Right lobe of liver (tissue), 6 donors: ENCODE data around the gene FNDC3B. TPM values are rescaled to one million over a fixed set of nuclear protein-coding genes. Genes with fewer than 3 reads are reported as not detected.

ENCODE experiments used
- ATAC-seq, 4 donors: fragments of 200-7000 bp; cut with Tn5 transposase; one replicate each; pipeline ENCODE4 v1.9.1; 2020; ENCODE audit warnings: mild to moderate bottlenecking in 4 of 4, moderate library complexity in 4 of 4
- DNase-seq, 3 donors: peaks; one replicate each; pipeline ENCODE4 v3.0.0-alpha.2; 2020
- H3K27ac ChIP-seq, 3 donors: fragments of 200-600 bp; one replicate each; pipeline ENCODE4 v1.8.0; 2022
- H3K27me3 ChIP-seq, 2 donors: fragments of 200-600 bp; one replicate each; pipeline ENCODE4 v1.8.0; 2022
- H3K36me3 ChIP-seq, 4 donors: fragments of 200-600 bp; sonication (generic) in 1 of 4; one replicate each; pipeline versions ENCODE4 v1.5.1 to v1.8.0; 2017 to 2022; ENCODE audit warnings: control low read depth in 1 of 4
- H3K4me1 ChIP-seq, 4 donors: fragments of 200-600 bp; sonication (generic) in 1 of 4; one replicate each; pipeline versions ENCODE4 v1.5.1 to v1.8.0; 2017 to 2022; ENCODE audit warnings: control low read depth in 1 of 4
- H3K4me3 ChIP-seq, 3 donors: fragments of 200-600 bp; one replicate each; pipeline ENCODE4 v1.8.0; 2022
- H3K9me3 ChIP-seq, 4 donors: fragments of 200-600 bp; sonication (generic) in 1 of 4; one replicate each; pipeline versions ENCODE4 v1.5.1 to v1.8.0; 2017 to 2022; ENCODE audit warnings: control low read depth in 1 of 4
- POLR2A ChIP-seq: fragments of 450-650 bp; IDR thresholded peaks from one replicate; pipeline ENCODE4 v1.6.1; 2017; ENCODE audit warnings: antibody characterized with exemption, mild to moderate bottlenecking
- WGBS: methylation state at CpG from one replicate; pipeline ENCODE4 v1.1.6; 2018; ENCODE audit warnings: low coverage, low lambda C conversion rate; ENCODE audit not compliant: insufficient coverage; ENCODE audit errors: missing lambda C conversion rate; 5-methylcytosine and 5-hydroxymethylcytosine counted together
- intact Hi-C, 2 donors: fragments of 100-400 bp; cut with DNase I; formaldehyde crosslinking; loops; one replicate each; pipeline versions ENCODE4 v1.11.2 to v1.14.1; 2022
- total RNA-seq, 6 experiments: library from RNA; depleted of rRNA in 2 of 6; stranded (reverse); fragments of >200 nt in 2 of 6; fragmentation: NEBNext Ultra II Directional in 3 of 6; extraction: Animal tissue kit (Norgen Biotek cat#: 25700) in 3 of 6; gene quantifications; one replicate each; pipeline versions ENCODE4 v1.1.0 to v1.2.4, GENCODE V29; 2016 to 2023
- TF ChIP-seq, protein P1 (sequence below), 4 donors: fragments of 200-600 bp in 3 of 4; fragments of 450-650 bp in 1 of 4; IDR thresholded peaks; one replicate each; pipeline versions ENCODE4 v1.5.1 to v1.8.0; 2016 to 2022; ENCODE audit warnings: antibody characterized with exemption in 4 of 4, mild to moderate bottlenecking in 2 of 4
- donor health status: DM: no; HTN: yes; CAD: no.
- donor health status: DM: no; HTN: no; CAD: no.
- donor health status: DM: no; HTN: no; CAD: no.
- donor health status: DM: no; HTN: yes; CAD: no.
- donor health status: DM: no; HTN: yes; CAD: no.

The FNDC3B gene
- total RNA-seq, 6 experiments from 2014 or later: 40.2 to 184 (median 63.5) TPM

DNA sequence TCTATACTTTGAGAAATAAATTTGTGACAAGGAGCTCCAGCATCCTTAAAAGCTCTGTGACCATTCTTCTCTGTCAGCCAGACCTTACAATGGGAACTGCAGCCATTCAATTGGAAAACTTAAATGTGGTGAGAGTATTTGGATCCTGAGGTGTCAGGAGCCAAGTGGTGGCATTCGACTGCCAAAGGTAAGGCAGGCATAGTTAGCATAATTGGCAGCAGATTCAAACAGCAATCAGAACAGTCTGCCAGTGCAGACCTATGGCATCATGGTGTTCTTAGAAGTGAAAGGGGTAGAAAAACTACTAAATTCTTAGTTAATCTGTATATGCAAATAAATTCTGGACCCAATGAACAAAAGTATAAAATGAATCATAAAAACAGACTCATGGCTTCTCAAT lies 18.2 kb upstream of the FNDC3B start:
- no peak for TF ChIP-seq POLR2A
- TF ChIP-seq, protein P1, sequence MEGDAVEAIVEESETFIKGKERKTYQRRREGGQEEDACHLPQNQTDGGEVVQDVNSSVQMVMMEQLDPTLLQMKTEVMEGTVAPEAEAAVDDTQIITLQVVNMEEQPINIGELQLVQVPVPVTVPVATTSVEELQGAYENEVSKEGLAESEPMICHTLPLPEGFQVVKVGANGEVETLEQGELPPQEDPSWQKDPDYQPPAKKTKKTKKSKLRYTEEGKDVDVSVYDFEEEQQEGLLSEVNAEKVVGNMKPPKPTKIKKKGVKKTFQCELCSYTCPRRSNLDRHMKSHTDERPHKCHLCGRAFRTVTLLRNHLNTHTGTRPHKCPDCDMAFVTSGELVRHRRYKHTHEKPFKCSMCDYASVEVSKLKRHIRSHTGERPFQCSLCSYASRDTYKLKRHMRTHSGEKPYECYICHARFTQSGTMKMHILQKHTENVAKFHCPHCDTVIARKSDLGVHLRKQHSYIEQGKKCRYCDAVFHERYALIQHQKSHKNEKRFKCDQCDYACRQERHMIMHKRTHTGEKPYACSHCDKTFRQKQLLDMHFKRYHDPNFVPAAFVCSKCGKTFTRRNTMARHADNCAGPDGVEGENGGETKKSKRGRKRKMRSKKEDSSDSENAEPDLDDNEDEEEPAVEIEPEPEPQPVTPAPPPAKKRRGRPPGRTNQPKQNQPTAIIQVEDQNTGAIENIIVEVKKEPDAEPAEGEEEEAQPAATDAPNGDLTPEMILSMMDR (IDR thresholded peaks at IDR 0.05): no peak
- Histone ChIP-seq H3K27me3 (no peaks in the 10 kb centered on the region), H3K4me1 (no peaks in the 10 kb centered on the region), H3K9me3 (no peaks in the 10 kb centered on the region), H3K36me3 (no peaks in the 10 kb centered on the region), H3K27ac (no peak overlapping the region), H3K4me3 (no peak overlapping the region)
- intact Hi-C loops: no loop called here
- WGBS: 50% methylated on average over 1 of the region's 1 CpG
- ATAC-seq (peak; percentile 50 to 70 (median 62)), DNase-seq (no peak)

DNA sequence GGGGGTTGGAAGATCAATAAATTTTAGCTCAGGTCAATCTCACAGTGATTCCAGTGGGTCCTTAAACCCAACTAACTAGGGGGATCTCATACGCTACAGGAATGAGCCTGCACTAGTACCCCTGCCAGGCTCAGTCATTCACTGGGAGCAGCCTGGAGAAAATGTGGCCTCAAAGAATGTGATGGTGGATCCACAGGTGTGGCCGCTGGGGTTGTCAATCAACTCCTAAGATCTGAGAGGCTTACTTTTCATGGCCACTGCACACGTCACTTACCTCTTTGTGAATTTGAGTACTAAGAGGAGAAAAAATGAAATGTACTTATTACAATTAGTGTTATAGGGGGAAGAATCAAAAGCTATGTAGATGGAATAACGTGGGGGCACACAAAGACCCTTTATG lies 17.5 kb upstream of the FNDC3B start:
- Histone ChIP-seq H3K36me3 (no peaks in the 10 kb centered on the region), H3K4me1 (no peaks in the 10 kb centered on the region), H3K4me3 (no peak overlapping the region), H3K27me3 (no peaks in the 10 kb centered on the region), H3K9me3 (no peaks in the 10 kb centered on the region), H3K27ac (no peak overlapping the region)
- no peak for DNase-seq
- intact Hi-C loops: no loop called here
- TF ChIP-seq, protein P1 (IDR thresholded peaks at IDR 0.05): no peak
- no peak for TF ChIP-seq POLR2A
- 86% methylated on average over 3 of the region's 4 CpGs for WGBS
- no peak for ATAC-seq

DNA sequence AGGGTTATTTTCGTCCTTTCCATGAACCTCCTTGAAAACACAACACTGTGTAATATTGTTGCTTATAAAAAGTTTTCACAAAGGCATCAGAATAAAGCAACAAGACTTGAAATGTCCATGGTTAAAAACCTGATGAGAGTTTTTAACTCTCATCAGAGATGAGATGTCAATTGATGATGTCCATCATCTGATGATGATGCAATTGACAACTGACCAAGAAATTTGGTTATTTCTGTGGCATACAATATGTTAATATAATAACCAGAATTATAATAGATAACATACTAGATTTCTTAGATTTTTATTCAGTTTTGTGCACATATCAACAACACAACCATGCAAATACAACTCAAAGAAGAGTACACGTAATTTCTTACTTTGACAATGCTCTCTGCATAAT lies 15.5 kb upstream of the FNDC3B start:
- no peaks in the 10 kb centered on the region for H3K27me3 ChIP-seq
- H3K27ac ChIP-seq: no peak overlapping the region
- no peaks in the 10 kb centered on the region for H3K4me1 ChIP-seq
- intact Hi-C loops: no loop called here
- no peak for ATAC-seq
- TF ChIP-seq, protein P1 (IDR thresholded peaks at IDR 0.05): no peak
- no peak for TF ChIP-seq POLR2A
- H3K4me3 ChIP-seq: no peak overlapping the region
- H3K36me3 ChIP-seq: no peaks in the 10 kb centered on the region
- no peaks in the 10 kb centered on the region for H3K9me3 ChIP-seq
- 86% methylated on average over 2 of the region's 2 CpGs for WGBS
- no peak for DNase-seq

DNA sequence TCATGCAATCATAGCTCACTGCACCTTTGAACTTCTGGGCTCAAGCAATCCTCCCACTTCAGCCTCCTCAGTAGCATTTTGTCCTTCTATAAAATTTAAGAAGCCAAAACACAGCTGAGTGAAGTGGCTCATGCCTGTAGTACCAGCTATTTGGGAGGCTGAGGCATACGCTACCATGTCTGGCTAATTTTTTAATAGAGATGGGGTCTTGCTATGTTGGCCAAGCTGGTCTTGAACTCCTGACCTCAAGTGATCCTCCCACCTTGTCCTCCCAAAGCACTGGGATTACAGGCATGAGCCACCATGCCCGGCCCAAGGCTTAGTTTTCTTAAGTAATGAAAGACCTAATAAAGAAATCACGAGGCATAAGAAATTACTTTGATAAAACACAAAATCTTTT lies 14.7 kb upstream of the FNDC3B start:
- no peak for TF ChIP-seq POLR2A
- TF ChIP-seq, protein P1 (IDR thresholded peaks at IDR 0.05): no peak
- WGBS: 97% methylated on average over 3 of the region's 3 CpGs
- intact Hi-C loops: no loop called here
- no peak for DNase-seq
- ATAC-seq: no peak
- Histone ChIP-seq H3K27me3 (no peaks in the 10 kb centered on the region), H3K9me3 (no peaks in the 10 kb centered on the region), H3K4me3 (no peak overlapping the region), H3K36me3 (no peaks in the 10 kb centered on the region), H3K27ac (no peak overlapping the region), H3K4me1 (no peaks in the 10 kb centered on the region)
